ENCODE results near the gene CNNM4.

The CNNM4 gene

DNA sequence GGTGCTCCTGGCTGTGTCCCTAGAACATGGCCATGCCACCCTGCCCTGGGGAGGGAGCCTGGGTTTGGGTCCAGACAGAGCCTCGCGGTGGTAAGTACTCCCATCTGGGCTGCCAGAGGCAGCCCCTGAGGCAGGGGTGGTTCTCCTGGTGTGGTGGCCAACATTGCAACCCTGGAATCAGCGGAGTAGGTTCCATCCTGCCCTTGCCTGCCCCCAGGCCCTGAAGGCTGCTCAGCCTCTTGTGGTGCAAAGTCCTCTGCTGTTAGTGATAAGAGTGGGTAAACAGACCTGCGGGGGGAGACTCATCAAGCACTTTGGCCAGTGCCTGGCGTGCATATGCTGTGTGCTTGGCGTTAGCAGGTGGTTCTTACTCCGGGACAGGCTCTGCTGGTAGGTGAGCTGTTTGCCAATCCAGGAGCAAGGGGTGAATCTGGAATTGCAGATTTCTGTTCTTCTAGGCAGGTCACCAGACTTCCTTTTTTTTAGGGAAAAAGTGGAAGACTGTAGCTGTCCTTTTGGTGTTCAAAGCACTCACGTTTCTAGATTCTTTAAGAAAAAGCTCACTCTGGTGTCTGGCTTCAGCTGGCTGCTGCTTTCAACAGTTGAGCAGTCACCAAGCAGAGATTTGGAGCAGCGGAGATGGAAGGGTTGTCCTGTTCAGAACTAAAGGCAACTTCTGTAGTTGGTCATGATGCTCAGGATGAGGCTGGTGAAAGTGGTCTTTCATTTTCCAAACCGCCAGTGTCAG is 58.6 kb downstream of the CNNM4 start:
- FAIRE-seq (no peak), DNase-seq (ENCODE audit: insufficient read length) (no peak)
- TF ChIP-seq POLR2AphosphoS5 (IDR thresholded peaks at IDR 0.05; ENCODE audit: low read depth, low read length) = no peak
- no peak for TF ChIP-seq POLR2A (IDR thresholded peaks at IDR 0.05; ENCODE audit: low read depth, low read length)
- no peak for TF ChIP-seq TAF1 (IDR thresholded peaks at IDR 0.05; ENCODE audit: borderline replicate concordance, low read depth, low read length)

- FAIRE-seq (no peak), DNase-seq (ENCODE audit: insufficient read length) (no peak)
- TF ChIP-seq TAF1 (IDR thresholded peaks at IDR 0.05; ENCODE audit: borderline replicate concordance, low read depth, low read length) (no peak), POLR2A (IDR thresholded peaks at IDR 0.05; ENCODE audit: low read depth, low read length) (no peak), POLR2AphosphoS5 (IDR thresholded peaks at IDR 0.05; ENCODE audit: low read depth, low read length) (no peak)
These were observed 59.3 kb downstream of the CNNM4 start for GRCh38 chr2:96819876-96820511.

DNA sequence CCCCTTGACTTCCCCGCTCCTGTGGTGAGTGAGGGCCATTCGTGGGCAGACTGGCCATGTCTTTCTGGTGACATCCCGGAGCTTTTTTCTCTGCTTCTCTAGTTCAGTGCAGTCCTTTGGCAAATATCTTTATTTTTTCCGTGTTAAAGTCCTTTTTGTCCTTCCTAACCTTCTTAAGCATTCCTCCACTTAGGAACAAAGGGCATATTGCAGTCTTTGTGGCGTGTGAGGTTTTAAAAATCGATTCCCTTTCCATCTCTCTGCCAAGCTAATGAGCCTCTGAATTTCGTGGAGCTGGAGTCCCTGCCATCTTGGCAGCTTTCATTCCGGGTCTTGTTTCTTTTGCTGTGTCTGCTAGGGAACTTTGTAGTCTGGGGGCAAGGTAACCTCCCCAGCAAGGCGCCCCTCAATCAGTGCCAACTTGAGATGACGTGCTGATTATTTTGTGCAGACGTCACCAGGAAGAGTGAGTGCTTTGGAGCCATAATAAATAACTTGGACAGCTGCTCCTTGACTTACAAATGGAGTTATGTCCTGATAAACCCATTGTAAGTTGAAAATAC is 60.5 kb downstream of the CNNM4 start:
- no peak for DNase-seq (ENCODE audit: insufficient read length)
- TF ChIP-seq POLR2AphosphoS5 (IDR thresholded peaks at IDR 0.05; ENCODE audit: low read depth, low read length) = no peak
- TF ChIP-seq TAF1 (IDR thresholded peaks at IDR 0.05; ENCODE audit: borderline replicate concordance, low read depth, low read length) = no peak
- no peak for TF ChIP-seq POLR2A (IDR thresholded peaks at IDR 0.05; ENCODE audit: low read depth, low read length)
- no peak for FAIRE-seq

GRCh38 chr2:96822786-96823185 is 62.1 kb downstream of the CNNM4 start:
- DNase-seq (ENCODE audit: insufficient read length) (no peak), FAIRE-seq (no peak)
- TF ChIP-seq POLR2AphosphoS5 (IDR thresholded peaks at IDR 0.05; ENCODE audit: low read depth, low read length) = no peak

DNA sequence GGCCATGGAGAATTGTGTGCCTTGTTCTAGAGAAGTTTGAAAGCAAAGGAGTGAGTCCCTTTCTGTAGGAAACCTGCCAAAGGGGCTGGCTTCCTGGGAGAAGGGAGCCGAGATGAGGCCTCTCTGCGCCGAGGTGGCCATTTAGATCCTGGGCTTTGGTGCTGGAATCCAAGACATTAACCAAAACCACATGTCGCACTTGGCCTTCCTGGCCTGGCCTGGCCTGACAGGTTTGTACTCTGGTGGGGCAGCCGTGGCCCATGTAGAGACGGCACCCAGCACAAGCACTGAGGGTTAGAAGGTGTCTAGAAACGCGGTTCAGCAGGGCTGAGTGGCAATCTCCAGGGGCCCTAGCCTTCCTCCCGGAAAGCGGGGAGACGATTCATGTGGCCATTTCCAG is 62.5 kb downstream of the CNNM4 start:
- DNase-seq (ENCODE audit: insufficient read length) = no peak
- FAIRE-seq = no peak
- TF ChIP-seq POLR2A (IDR thresholded peaks at IDR 0.05; ENCODE audit: low read depth, low read length) (no peak), TAF1 (IDR thresholded peaks at IDR 0.05; ENCODE audit: borderline replicate concordance, low read depth, low read length) (no peak), POLR2AphosphoS5 (IDR thresholded peaks at IDR 0.05; ENCODE audit: low read depth, low read length) (no peak)

- FAIRE-seq (no peak), DNase-seq (ENCODE audit: insufficient read length) (no peak)
- TF ChIP-seq POLR2AphosphoS5 (IDR thresholded peaks at IDR 0.05; ENCODE audit: low read depth, low read length) (no peak), TAF1 (IDR thresholded peaks at IDR 0.05; ENCODE audit: borderline replicate concordance, low read depth, low read length) (no peak), POLR2A (IDR thresholded peaks at IDR 0.05; ENCODE audit: low read depth, low read length) (no peak)
These were observed 63.6 kb downstream of the CNNM4 start for GRCh38 chr2:96824079-96824870.

DNA sequence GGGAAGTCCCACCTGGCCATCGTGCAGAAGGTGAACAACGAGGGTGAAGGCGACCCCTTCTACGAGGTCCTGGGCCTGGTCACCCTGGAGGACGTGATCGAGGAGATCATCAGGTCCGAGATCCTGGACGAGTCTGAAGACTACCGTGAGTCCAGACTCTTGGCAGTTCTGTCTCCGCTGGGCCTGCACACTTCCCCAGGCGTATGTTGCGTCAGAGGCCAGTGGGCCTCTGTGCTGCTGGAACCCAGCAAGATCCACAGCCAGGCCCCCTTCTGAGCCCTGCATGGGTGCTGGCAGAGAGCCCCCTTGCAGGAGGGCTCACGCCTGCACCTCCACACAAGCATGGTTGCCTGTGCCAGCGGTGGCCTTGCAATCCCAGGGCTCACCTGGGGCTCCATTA is 64.4 kb downstream of the CNNM4 start:
- DNase-seq (ENCODE audit: insufficient read length) (no peak), FAIRE-seq (no peak)
- no peak for TF ChIP-seq POLR2AphosphoS5 (IDR thresholded peaks at IDR 0.05; ENCODE audit: low read depth, low read length)
- no peak for TF ChIP-seq TAF1 (IDR thresholded peaks at IDR 0.05; ENCODE audit: borderline replicate concordance, low read depth, low read length)
- TF ChIP-seq POLR2A (IDR thresholded peaks at IDR 0.05; ENCODE audit: low read depth, low read length) = no peak

GRCh38 chr2:96826546-96827278 is 66.0 kb downstream of the CNNM4 start:
- DNase-seq (ENCODE audit: insufficient read length) = no peak
- TF ChIP-seq POLR2AphosphoS5 (IDR thresholded peaks at IDR 0.05; ENCODE audit: low read depth, low read length) = no peak
- TF ChIP-seq TAF1 (IDR thresholded peaks at IDR 0.05; ENCODE audit: borderline replicate concordance, low read depth, low read length) = no peak
- no peak for TF ChIP-seq POLR2A (IDR thresholded peaks at IDR 0.05; ENCODE audit: low read depth, low read length)
- no peak for FAIRE-seq

GRCh38 chr2:96828436-96828835 is 67.7 kb downstream of the CNNM4 start:
- no peak for TF ChIP-seq POLR2A (IDR thresholded peaks at IDR 0.05; ENCODE audit: low read depth, low read length)
- DNase-seq (ENCODE audit: insufficient read length) (no peak), FAIRE-seq (no peak)

DNA sequence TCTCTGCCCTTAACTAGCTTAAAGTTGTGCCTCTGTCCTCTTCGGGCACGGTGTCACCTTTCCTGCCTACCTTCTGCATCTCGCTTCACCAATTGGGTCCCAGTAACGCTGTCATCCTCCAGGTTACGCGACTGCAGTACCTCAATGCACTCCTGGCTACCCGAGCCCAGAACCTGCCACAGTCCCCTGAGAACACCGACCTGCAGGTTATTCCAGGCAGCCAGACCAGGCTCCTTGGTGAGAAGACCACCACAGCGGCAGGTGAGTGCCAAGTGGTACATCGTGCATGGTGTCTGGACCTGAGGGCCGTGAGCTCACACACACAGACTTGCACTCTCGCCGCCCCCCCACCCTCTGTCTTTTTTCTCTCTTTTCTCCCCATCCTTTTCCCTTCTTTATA is 68.2 kb downstream of the CNNM4 start:
- FAIRE-seq (no peak), DNase-seq (ENCODE audit: insufficient read length) (no peak)
- TF ChIP-seq POLR2AphosphoS5 (IDR thresholded peaks at IDR 0.05; ENCODE audit: low read depth, low read length) = no peak
- no peak for TF ChIP-seq TAF1 (IDR thresholded peaks at IDR 0.05; ENCODE audit: borderline replicate concordance, low read depth, low read length)
- TF ChIP-seq POLR2A (IDR thresholded peaks at IDR 0.05; ENCODE audit: low read depth, low read length) = no peak

DNA sequence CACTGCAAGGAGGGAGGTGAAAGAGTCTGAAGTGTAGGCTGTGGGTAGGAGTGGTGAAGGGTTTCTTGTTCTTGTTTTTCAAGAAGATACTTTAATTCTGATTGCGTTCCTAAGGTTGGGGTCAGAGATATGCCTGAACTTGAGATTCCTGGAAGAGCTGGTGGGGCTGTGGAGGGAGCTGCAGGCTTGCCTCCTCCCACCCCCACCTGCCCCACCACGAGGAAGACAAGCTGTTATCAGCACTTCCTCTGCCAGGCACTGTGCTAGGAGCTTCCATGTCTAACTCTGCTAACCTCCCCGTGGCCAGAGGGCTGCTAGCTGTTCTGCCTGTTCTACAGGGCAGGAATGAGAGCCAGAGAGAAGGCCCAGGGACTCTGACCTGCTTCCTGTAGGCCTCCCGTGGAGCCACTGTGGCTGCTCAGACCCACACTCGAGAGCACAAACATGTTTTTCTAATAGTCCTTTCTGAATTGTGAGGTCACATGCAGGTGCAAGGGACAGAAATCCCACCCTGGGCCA is 69.4 kb downstream of the CNNM4 start:
- no peak for TF ChIP-seq POLR2AphosphoS5 (IDR thresholded peaks at IDR 0.05; ENCODE audit: low read depth, low read length)
- TF ChIP-seq TAF1 (IDR thresholded peaks at IDR 0.05; ENCODE audit: borderline replicate concordance, low read depth, low read length) = no peak
- no peak for TF ChIP-seq POLR2A (IDR thresholded peaks at IDR 0.05; ENCODE audit: low read depth, low read length)
- no peak for DNase-seq (ENCODE audit: insufficient read length)
- FAIRE-seq = no peak

Data from GM12892 (cell line).